ENCODE results near the gene TEX101.

TEX101 gene

DNA sequence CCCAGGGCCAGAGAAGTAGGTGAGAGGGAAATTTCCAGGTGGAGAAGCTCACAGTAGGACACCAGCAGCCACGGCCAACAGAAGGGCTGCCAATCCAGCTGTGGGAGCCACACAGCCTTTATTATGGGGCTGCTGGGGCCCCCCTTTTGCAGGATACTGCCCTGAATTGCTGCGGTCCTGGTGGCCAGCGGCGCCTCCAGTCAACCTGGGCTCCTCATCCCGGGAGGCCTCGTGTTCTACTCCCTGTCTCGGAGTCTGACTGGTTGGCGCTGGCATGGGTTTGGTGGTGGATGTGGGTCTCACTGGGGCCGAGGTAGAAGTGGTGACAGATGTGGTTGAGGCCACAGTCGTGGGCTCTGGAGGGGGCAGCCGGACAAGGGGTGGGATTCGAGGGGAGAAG lies 46.6 kb downstream of the TEX101 start:
- no peak for TF ChIP-seq TEAD4 (IDR thresholded peaks at IDR 0.05)
- no peak for TF ChIP-seq NFIC (IDR thresholded peaks at IDR 0.05)
- TF ChIP-seq, protein P1, sequence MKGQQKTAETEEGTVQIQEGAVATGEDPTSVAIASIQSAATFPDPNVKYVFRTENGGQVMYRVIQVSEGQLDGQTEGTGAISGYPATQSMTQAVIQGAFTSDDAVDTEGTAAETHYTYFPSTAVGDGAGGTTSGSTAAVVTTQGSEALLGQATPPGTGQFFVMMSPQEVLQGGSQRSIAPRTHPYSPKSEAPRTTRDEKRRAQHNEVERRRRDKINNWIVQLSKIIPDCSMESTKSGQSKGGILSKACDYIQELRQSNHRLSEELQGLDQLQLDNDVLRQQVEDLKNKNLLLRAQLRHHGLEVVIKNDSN (IDR thresholded peaks at IDR 0.05): no peak
- TF ChIP-seq ZBTB7A (IDR thresholded peaks at IDR 0.05; ENCODE audit: low read depth): no peak
- no peak for TF ChIP-seq FOXM1 (IDR thresholded peaks at IDR 0.05; ENCODE audit: borderline replicate concordance, low read depth)
- TF ChIP-seq, protein P2, sequence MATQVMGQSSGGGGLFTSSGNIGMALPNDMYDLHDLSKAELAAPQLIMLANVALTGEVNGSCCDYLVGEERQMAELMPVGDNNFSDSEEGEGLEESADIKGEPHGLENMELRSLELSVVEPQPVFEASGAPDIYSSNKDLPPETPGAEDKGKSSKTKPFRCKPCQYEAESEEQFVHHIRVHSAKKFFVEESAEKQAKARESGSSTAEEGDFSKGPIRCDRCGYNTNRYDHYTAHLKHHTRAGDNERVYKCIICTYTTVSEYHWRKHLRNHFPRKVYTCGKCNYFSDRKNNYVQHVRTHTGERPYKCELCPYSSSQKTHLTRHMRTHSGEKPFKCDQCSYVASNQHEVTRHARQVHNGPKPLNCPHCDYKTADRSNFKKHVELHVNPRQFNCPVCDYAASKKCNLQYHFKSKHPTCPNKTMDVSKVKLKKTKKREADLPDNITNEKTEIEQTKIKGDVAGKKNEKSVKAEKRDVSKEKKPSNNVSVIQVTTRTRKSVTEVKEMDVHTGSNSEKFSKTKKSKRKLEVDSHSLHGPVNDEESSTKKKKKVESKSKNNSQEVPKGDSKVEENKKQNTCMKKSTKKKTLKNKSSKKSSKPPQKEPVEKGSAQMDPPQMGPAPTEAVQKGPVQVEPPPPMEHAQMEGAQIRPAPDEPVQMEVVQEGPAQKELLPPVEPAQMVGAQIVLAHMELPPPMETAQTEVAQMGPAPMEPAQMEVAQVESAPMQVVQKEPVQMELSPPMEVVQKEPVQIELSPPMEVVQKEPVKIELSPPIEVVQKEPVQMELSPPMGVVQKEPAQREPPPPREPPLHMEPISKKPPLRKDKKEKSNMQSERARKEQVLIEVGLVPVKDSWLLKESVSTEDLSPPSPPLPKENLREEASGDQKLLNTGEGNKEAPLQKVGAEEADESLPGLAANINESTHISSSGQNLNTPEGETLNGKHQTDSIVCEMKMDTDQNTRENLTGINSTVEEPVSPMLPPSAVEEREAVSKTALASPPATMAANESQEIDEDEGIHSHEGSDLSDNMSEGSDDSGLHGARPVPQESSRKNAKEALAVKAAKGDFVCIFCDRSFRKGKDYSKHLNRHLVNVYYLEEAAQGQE (IDR thresholded peaks at IDR 0.05; ENCODE audit: low read depth): no peak
- no peak for TF ChIP-seq EP300 (IDR thresholded peaks at IDR 0.05; ENCODE audit: borderline replicate concordance)
- TF ChIP-seq CREB1 (IDR thresholded peaks at IDR 0.05; ENCODE audit: low read depth): no peak
- TF ChIP-seq TAF1 (IDR thresholded peaks at IDR 0.05; ENCODE audit: low read depth): no peak
- TF ChIP-seq EGR1 (IDR thresholded peaks at IDR 0.05): no peak

DNA sequence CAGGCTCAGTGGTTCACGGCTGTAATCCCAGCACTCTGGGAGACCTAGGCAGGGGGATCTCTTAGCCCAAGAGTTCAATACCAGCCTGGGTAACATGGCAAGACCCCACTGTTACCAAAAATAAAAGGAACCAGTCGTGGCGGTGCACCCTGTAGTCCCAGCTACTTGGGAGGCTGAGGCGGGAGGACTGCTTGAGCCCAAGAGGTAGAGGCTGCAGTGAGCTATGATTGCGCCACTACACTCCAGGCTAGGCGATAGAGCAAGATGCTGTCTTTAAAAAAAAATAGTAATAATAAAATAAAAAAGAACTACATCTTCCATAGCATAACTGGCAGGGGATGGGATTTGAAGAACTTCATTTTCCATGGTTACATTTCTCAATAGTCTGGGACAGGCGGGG lies 47.7 kb downstream of the TEX101 start:
- no peak for TF ChIP-seq MAX (IDR thresholded peaks at IDR 0.05)
- TF ChIP-seq TEAD4 (IDR thresholded peaks at IDR 0.05): no peak
- TF ChIP-seq, protein P2 (IDR thresholded peaks at IDR 0.05; ENCODE audit: low read depth): no peak
- TF ChIP-seq, protein P1 (IDR thresholded peaks at IDR 0.05): no peak
- no peak for TF ChIP-seq ZBTB7A (IDR thresholded peaks at IDR 0.05; ENCODE audit: low read depth)
- no peak for TF ChIP-seq TCF12 (IDR thresholded peaks at IDR 0.05; ENCODE audit: low read depth)
- TF ChIP-seq EP300 (IDR thresholded peaks at IDR 0.05; ENCODE audit: borderline replicate concordance): no peak
- TF ChIP-seq RAD21 (IDR thresholded peaks at IDR 0.05; ENCODE audit: low read depth): no peak
- no peak for TF ChIP-seq CEBPB (IDR thresholded peaks at IDR 0.05)
- TF ChIP-seq YY1 (IDR thresholded peaks at IDR 0.05; ENCODE audit: low read depth): no peak
- TF ChIP-seq FOXM1 (IDR thresholded peaks at IDR 0.05; ENCODE audit: borderline replicate concordance, low read depth): no peak
- no peak for TF ChIP-seq TAF1 (IDR thresholded peaks at IDR 0.05; ENCODE audit: low read depth)
- no peak for TF ChIP-seq EGR1 (IDR thresholded peaks at IDR 0.05)
- no peak for TF ChIP-seq NFIC (IDR thresholded peaks at IDR 0.05)
- TF ChIP-seq CREB1 (IDR thresholded peaks at IDR 0.05; ENCODE audit: low read depth): no peak

DNA sequence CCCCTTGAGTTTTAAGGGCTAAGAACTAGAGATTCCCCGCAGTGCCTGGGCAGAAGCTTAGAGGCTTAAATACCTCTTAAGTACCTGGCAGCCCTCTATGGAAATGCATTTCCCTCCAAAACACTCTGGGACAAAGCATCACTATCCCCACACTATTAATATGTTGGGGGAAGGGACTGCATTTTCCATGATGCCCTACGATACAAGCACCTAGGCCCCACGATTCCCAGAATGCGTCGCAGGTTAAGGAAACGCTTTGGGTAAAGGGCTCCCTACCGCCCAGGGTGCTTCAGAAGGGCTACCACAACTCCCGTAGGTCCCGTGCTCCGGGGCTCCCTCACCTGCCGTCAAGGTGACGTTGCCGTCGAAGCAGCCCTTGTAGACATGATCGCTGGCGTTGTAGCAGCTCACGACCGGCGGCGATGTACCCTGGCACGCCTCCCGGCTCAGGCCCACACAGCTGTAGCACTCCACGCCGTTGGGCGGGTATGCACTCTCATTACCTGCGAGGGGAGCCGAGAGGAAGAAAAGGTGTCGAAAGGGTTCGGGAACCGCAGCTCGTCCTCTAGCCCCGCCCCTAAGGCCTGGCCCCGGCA lies 48.2 kb downstream of the TEX101 start:
- TF ChIP-seq, protein P2 (IDR thresholded peaks at IDR 0.05; ENCODE audit: low read depth): no peak
- TF ChIP-seq EGR1 (IDR thresholded peaks at IDR 0.05) (no peak), MAX (IDR thresholded peaks at IDR 0.05) (peak; percentile 90), ZBTB7A (IDR thresholded peaks at IDR 0.05; ENCODE audit: low read depth) (no peak), TEAD4 (IDR thresholded peaks at IDR 0.05) (no peak), CREB1 (IDR thresholded peaks at IDR 0.05; ENCODE audit: low read depth) (no peak), NFIC (IDR thresholded peaks at IDR 0.05) (no peak), EP300 (IDR thresholded peaks at IDR 0.05; ENCODE audit: borderline replicate concordance) (no peak), FOXM1 (IDR thresholded peaks at IDR 0.05; ENCODE audit: borderline replicate concordance, low read depth) (no peak), TCF12 (IDR thresholded peaks at IDR 0.05; ENCODE audit: low read depth) (peak; percentile 39; the same call in 1 of the 2 replicates), YY1 (IDR thresholded peaks at IDR 0.05; ENCODE audit: low read depth) (0 out of 2 replicates have a peak, but pooled peaks have one; percentile 30)
- TF ChIP-seq, protein P1 (IDR thresholded peaks at IDR 0.05): no peak

Data from Ishikawa (cell line).